Activated effector memory CD4-positive, alpha-beta T cell treated with Interleukin-2 at 50 U/mL for 16 hours (primary cell): ENCODE measurements around the gene SSH2.

Source experiments
- DNase-seq: peaks from one replicate; pipeline ENCODE4 v3.0.0-alpha.2; 2020

SSH2 gene

DNA sequence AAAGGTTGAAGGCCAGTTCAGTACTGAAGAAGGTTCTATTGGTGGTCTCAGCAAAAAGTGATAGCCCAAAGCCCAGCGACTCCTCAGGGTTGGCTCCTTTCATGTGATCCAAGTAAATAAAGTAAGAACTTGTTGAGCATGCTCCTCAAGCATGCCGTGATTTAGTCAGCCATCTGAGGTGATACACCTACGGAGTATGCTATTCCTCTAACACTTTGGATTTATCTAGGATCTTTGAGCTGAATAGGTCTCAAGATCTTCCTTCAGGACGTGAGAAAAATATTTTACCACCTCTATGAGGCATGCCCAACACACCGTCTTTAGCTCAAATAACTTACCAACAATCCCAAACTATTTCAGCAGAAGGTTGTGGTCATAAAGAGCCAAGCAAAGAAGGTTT lies 154.0 kb downstream of the SSH2 start:
- no peak for DNase-seq

DNA sequence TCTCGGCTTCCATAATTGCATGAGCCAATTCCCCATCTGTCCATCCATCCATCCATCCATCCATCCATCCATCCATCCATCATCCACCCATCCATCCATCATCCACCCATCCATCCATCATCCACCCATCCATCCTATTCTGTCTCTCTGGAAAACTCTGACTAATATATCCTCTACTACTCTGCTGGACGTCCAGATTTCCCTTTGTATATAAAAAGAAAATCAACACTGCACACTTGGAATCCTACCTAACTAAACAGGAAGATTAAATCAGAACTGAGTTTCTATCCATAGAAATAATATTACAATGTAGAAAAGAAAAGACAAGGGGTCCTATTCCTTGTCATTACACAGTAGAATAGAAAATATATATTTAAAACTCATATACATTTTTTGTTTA lies 157.0 kb downstream of the SSH2 start:
- DNase-seq = no peak

DNA sequence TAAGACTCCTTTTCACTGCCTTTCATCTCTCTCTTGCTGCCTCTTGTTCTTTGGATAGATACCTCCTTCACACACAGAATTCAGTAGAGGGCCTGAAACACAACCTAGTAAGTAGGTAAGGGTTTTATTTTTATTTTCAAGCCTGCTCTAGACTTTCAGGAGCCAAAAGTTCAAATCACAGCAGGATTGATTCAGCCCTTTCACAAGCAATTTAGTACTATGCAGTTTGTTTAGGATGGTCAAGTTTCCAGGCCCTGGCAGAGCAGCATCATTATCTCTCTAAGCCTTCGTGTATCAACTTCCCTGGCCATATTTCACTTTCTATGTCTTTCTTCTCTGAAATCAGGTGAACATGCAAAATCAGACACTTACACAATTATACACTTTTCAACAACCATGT lies 158.5 kb downstream of the SSH2 start:
- no peak for DNase-seq

DNA sequence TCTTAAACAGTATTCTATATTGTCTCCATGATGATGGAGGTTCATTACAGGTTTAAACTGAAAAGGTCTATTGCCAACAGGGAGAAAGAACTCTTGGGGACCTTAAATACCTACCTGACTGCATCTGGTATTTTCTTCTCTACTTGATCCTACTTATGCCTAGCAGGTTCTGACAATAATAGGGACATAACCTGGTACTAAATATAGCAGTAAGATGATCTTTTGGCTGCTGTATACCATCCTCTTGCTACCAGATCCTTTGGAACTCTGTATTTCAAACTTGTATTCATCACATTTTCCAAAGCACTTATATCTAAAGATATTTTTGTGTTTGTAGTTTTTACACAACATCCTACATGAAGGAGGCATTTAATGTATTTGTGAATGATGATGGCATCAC lies 160.8 kb downstream of the SSH2 start:
- DNase-seq = no peak

DNA sequence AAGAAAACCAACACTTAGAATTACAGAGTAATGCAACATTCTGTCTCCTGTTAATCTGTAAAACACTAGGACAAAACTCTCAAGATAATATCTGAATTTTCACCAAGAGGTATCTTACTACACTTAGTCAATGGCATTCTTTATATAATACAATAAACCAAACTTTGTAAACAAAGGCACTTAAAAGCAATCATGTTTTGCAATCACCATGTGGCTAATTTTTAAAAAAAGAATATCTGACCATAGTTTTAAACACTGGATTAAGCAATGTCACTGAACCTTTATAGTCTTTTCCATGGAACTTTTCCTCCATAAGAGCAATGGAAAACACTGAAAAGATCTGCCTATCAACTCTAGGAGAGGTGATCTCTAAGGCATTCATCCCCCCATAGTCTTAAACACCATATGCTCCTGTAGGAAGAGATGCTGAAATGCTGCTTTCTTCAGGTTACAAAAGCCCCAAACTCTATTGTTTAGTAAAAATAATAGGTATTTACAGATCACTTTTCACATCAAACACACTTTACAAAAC lies 163.2 kb downstream of the SSH2 start:
- no peak for DNase-seq

DNA sequence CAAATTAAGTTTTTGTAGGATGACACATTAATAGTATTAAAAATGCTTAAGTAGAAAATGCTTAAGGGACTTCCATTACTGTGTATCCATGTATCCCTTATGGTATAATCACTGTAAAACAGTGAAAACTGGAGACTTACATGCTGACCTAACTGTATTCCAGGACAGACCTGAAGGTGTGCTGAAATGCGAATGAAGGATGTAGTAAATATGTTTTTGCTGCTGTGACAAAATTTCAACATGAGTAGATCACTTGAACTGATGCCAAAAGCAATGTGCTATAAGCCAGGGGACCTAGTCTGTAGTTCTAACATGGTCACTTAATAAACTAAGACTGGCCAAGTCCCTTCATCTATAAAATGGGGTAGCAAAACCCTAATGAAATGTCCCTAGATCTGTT lies 165.3 kb downstream of the SSH2 start:
- no peak for DNase-seq

DNA sequence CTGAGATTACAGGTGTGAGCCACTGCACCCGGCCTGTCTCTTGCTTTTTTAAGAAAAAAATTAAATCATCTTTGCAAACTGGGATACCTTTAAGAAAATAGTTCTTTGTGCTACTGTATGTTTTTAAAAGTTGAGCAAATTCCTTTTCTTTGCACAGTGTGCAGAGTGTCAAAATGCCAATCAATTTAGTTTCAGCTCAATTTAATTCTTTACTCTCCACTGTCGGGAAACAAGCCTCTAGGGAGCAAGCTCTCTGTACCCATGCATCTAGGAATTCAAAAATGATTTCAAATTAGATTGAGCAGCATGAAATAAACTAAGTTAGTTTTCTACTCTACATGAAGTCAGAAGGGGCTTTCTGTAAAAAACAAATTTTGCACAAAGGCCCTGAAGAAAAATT lies 165.8 kb downstream of the SSH2 start:
- DNase-seq = no peak

DNA sequence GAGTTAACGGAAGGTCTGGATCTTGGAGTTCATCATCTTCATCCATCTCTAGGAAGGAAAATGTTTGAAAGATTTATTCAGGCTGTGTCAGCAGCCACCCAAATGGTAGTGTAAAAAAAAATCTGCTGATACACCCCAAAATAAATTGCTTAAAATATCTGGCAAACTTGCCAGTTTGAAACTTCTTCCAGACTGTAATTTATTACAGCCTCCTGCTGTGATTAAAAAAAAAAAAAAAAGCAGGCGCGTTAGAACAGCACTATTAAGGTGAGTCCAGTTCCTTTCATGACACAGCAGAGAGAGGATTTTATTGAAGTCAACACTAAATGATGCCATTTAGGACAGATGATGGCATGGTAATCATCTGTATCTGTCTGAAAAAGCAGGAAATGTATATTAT lies 166.8 kb downstream of the SSH2 start:
- no peak for DNase-seq

DNA sequence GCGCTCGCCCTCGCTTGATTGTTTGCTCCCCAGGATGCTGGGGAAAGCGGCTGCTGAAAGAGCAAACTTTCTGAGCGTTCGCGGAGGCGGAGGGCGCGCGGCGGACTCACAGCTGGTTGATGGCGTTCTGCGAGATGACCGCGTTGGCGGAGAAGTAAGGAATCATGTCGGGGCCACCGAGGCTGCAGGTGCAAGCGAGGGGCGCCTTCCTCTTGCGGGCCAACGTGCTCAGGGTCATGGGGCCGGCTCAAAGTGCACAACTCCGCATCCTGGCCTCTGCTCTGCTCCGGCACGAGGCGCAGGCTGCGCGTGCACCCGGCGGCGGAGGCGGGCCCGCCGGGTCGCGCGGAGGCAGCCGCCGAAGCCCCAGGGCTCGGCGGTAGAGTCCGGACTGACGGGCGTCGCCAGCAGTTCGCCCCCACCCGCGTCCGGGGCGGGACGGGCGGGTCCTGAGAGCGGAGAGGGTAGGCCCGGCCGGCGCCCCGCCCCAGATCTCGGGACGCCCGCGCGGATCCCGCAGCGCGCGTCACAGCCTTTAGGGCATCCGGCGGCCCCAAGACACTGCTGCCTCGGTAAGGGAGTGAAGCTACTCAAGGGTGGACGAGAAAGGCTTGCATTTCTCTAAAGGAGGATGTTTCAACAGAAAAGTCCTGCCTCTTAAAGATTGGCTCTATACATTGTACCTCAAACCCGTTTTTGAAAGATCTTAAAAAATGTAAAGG lies 168.8 kb downstream of the SSH2 start:
- peak; percentile 87 for DNase-seq

DNA sequence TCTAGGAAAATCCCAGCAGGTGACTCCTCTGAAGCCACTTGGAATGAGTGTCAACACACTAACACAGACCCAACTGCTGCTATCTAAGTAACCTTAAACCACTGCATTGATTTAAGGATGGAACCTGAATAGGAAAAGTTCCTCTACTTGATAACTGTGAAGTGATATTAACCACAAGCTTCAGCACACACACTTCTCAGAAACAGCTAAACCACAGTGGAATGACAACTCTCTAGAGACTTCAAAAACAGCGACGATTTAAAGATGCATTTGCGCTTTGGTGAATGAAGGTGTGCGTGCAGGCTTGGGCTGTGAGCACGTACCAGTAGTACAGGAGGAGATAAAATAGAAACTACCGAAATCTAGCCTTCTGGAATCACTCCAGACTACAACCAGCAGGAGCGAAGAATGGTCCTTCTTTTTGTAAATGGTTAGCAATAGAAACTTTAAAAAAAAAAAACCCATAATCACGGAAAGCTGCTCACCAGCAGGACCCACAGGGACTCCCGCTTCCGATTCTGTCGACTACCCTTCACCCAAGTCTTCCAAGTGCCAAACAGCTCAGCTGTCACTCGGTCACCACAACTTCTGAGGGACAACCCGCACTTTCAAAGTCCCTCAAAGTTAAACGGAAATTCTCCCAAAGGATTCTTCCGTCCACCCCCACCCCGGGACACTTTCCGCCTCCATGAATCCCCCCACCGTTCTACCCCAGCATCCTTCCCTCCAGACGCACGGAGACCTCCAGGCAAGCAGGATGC lies 169.6 kb downstream of the SSH2 start:
- DNase-seq = peak; percentile 46

DNA sequence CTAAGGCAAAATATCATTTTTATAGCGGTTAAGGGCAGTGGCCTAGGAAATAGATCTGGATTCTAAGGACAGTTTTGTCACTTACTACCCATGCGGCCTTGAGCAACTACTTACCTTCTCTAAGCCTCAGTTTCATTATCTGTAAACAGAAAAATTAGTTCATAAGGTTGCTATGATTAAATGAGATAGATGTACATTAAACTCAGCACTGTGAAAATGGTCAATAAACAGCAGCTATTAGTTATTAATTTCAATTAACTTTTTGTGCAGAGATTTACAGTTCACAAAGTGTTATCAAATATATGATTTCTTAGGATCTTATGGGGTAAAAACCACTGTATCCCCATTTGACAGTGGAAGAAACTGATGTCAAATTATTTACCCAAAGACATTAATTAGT lies 171.8 kb downstream of the SSH2 start:
- DNase-seq = no peak

DNA sequence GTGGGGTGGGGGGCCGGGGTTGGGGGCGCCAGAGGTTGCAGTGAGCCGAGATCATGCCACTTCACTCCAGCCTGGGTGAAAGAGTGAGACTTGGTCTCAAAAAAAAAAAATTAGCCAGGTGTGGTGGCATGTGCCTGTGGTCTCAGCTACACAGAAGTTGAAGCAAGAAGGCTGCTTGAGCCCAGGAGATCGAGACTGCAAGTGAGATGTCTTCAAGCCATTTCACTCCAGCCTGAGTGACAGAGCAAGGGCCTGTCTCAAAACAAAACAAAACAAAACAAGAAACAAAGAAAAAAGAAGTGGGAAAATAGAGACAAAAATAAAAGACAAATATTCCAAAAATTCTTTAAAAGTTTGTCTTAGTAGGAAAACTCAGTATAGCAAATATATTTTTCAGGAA lies 172.2 kb downstream of the SSH2 start:
- DNase-seq = no peak

DNA sequence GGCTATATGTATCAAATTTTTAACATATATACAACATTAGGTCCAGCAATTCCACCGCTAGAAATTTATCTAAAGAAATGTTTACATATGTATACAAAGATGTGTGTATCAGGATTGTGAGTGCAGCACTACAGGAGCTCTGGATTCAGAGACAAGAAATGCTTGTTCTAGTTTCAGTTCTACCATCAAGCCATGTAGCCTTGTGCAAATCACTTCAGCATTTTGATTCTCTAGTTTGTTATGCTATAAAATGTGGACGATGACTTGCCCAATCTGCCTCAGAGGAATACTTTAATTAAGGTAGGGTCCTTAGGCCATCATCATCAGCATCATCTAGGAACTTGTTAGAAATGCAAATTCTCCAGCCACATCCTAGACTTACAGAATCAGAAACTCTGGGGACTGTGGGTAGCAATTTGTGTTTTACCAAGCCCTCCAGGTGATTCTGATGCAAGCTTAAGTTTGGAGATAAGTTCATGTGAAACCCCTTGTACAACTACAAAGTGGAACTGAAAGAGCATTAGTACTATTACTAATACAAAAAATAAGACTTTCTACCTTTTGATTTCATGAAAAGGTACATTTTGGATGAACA lies 176.1 kb downstream of the SSH2 start:
- no peak for DNase-seq

DNA sequence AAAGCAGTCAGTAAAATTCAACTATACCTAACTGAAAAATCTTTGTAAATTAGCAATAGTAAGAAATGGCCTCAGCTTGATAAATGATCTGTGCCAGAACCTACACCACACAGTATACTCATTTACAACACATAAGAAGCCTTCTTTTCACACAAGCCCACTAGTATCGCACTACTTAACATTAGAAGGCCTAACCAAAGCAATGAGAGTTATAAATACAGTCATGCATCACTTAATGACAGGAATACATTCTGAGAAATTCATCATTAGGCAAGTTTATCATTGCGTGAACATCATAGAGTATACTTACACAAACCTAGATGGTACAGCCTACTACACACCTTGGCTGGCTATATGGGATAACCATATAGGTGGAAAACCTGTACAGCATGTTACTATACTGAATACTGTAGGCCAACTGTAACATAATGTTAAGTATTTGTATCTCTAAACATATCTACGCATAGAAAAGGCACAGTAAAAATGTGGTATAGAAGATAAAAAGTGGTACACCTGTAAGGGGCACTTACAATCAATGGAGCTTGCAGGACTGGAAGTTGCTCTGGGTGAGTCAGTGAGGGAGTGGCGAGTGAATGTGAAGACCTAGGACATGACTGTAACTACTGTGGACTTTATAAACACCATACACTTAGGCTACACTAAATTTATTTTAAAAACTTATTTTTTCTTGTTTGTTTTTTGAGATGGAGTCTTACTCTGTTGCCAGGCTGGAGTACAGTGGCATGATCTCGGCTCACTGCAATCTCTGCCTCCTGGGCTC lies 180.8 kb downstream of the SSH2 start:
- no peak for DNase-seq

DNA sequence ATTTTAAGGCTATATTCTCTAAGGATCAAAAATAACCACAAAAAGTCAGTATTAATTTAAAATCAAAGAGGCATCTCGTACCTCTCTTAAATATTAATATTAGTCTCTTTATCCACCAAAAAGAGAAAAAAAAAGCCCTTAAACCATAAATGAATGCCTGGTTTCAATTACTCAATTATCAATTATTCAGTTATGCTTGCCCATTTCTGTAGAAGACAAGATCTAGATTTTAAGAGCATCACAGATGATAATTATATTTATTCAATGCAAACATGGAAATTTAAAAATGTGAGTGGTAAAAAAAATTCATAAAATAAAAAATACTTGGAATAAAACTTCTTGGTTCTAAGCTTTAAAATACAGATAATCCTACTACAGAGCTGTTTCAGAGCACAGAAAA lies 181.6 kb downstream of the SSH2 start:
- no peak for DNase-seq

DNA sequence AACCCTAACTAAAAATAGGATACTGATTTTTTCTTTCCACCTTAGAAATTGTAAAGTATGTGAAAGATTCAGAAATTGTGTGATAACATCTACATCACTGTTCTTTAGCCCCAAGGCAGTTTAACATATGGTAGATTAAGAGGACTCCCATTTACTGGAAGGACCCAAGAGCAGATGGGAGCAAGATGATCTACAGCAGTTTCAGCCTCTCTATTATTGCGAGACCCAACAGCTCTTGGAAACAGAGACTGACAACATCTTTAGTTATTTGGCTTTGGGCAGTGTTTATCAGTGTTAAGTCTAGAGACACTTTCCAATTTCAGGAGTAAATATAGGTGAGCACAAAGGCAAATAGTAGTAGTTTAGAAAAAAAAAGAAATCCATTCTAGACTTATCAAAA lies 182.4 kb downstream of the SSH2 start:
- DNase-seq = no peak

DNA sequence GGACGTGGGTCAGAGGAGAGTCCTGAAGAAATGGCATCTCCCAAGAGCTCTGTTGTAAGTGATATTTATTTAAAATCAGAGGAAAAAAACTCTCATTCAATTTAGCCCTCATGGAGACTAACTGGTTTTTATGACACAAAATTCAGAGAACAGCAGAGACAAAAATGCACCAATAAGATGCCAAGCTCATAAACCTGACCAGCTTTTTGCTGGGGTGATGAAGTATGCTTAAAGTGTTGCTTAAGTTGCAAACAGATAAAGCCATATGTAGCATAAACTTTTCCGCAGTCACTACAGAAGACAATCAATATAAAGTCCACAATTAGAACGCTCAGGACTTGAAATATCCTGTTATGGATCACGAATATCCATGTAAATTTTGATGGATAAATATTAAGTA lies 183.4 kb downstream of the SSH2 start:
- no peak for DNase-seq

DNA sequence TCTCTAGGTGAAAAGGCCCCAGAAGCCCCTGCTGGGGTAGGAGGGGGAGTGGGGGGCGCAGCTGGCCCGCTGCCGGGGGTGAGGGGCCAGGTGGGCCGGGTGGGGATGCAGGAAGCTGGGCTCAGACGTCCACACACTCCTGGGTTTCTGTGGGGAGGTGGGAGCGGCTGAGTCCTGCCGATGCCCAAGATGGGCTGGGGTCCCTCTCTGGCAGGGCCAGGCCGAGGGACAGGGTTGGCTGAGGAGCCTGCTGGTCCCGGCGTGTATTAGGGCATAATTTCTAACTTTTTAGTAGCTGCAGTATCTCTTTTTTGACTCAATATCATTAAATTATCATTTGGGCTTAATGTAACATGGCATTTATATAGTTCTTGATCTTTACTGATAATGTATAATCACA lies 185.9 kb downstream of the SSH2 start:
- no peak for DNase-seq

DNA sequence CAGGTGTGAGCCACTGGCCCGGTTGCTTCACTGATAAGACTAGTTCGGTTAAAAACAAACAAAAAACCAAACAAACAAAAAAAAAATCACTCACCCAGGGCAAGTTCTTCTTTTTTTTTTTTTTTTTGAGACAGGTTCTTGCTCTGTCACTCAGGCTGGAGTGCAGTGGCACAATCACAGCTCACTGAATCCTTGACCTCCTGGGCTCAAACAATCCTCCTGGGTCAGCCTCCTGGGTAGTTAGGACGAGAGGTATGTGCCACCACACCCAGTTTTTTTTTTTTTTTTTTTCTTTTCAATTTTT lies 187.9 kb downstream of the SSH2 start:
- no peak for DNase-seq

DNA sequence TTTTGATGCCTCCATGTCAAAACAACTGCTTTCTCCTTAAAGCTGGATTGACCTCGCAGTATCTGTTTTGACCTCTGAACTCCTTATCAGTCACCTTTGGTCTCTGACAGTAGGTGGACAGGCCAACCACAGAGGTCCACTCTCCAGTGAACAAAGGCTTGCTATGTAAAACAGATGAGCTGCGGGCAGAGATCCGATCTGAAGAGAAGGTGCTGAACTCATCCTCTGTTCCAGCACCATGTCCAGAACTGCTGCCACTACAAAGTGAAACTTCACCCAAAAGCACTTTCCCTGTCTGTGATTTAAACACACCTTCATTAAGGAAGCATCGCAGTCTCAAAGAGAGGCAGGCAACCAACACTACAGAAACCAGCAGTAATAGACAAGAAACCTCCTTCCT lies 190.0 kb downstream of the SSH2 start:
- no peak for DNase-seq

DNA sequence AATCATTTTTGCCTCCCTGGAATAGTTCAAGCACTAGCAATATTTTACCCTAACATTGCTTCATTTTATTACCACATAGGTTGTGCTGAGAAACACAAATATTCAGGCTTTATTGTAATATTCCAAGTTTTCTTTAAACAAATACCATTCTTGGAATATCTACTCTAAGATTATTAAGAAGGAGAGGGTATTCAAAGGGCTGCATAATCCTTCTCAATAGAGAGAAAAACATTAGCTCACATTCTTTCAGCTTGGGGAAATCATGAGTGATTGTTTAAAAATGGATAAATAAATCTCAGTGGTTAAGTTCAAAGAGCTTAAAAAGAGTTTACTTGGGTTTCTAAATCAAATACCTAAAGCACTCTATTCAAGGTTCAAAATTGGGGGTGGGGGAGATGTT lies 195.4 kb downstream of the SSH2 start:
- no peak for DNase-seq

DNA sequence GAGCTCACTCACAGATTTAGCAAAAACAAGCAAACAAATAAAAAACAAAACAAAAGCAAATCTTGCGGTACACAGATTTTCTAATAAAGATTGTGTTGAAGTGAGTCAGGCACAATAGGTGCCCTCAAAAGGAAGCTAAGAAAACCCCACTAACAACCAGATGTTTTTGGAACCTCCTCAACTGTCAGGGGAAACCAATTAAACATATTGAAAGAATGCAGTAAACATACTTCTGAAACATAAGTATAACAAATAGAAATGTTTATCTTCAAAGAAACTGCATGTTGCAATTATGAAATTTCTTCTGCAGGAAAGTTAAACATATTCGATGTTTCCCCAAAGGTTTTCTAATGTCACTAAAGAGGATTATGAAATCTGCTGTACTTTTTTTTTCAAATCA lies 196.9 kb downstream of the SSH2 start:
- no peak for DNase-seq

DNA sequence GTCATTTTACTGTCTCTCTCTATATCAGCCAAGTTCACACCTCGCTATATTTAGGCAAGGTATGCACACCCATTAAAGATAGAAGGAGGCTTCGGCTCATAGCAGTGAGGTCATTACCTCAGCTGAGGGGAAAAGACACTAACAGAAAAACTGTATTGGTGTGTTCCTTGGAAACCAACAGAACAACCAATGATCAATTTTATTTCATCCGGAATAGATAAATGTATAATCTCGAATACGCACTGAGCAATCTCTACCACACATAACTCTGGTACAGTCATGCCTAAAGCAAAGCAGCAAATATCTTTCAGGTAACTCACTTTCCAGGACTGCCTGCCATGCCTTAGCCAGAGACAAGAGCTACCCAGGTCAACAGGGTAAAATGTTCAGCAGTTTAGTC lies 197.4 kb downstream of the SSH2 start:
- no peak for DNase-seq

DNA sequence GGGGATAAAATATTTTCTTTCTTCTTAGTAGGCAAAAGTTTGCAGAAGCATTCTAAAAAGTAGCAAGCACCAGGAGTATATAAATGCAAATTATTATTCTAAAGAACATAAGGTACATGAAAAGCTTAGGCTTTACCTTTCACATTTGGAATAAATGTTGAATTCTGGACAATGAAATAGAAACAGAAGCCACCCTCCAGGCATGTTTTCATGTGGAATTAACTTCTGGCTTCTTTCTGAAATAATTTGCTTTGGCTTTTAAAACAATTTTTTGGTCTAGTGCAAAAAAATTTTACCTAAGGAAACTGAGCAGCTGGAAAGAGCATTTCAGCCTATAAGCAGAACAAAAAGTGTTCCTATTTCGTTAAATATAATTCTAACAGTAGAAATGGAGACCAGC lies 197.8 kb downstream of the SSH2 start:
- no peak for DNase-seq
